Measurements from ENCODE around the gene CTDSPL. TPM values are rescaled to one million over a fixed set of nuclear protein-coding genes. Genes with fewer than 3 reads are reported as not detected.

CTDSPL gene
- total RNA-seq, 1 experiment from 2014 or later = 14.0 TPM

GRCh38 chr3:37968199-37968598 is 106.5 kb downstream of the CTDSPL start:
- BruUV-seq (replicated peaks) = no TSS peak
- intact Hi-C loops (cut with micrococcal nuclease; ENCODE audit: unreplicated experiment) = no loop called here

DNA sequence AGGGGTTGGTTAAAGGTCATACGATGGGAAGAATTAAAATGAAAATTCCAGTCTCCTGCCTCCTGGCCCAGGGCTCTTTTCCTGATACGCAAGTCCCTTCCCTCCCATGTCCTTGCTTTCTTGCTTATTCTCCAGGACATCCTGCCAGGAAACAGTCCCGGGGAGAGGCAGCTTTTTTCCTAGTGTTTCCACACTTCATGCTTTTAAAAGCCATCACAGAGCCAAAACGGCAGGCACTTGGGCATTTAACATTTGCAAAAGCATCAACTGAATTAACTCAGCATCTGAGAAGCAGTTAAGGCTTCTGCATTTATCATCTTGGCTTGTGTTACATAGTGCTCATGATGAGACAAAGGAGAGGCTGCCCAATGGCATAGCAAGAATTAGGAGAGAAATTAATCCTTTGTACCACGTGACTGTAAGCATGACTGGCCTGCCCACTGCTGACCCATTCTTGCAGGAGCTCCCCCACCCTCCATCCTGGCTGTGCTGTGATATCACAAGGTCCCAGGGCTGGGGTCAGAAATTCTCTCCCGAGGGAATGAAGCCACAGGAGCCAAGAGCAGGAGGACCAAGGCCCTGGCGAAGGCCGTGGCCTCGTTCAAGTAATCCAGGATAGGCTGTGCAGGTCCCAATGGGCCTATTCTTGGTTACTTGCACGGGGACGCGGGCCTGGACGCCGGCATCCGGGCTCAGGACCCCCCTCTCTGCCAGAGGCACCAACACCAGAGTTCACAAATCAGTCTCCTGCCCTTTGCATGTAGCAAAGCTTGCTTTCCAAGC is 107.3 kb downstream of the CTDSPL start:
- Histone ChIP-seq H3K36me3 (ENCODE audit: insufficient read depth, low read length, poor library complexity, severe bottlenecking) (no peaks in the 10 kb centered on the region), H3K4me3 (ENCODE audit: low read depth, low read length, poor library complexity, severe bottlenecking) (no peak overlapping the region), H3K9me3 (ENCODE audit: low read depth, low read length, poor library complexity, severe bottlenecking) (no peaks in the 10 kb centered on the region), H3K4me1 (ENCODE audit: insufficient read depth, low read length, poor library complexity, severe bottlenecking) (no peaks in the 10 kb centered on the region), H3K27me3 (replicated peaks; ENCODE audit: insufficient read depth, low read depth, low read length, poor library complexity) (no peaks in the 10 kb centered on the region), H3K27ac (ENCODE audit: low read depth, low read length, poor library complexity, severe bottlenecking) (no peak overlapping the region)
- intact Hi-C loops (cut with micrococcal nuclease; ENCODE audit: unreplicated experiment) = no loop called here
- TF ChIP-seq, protein P1, sequence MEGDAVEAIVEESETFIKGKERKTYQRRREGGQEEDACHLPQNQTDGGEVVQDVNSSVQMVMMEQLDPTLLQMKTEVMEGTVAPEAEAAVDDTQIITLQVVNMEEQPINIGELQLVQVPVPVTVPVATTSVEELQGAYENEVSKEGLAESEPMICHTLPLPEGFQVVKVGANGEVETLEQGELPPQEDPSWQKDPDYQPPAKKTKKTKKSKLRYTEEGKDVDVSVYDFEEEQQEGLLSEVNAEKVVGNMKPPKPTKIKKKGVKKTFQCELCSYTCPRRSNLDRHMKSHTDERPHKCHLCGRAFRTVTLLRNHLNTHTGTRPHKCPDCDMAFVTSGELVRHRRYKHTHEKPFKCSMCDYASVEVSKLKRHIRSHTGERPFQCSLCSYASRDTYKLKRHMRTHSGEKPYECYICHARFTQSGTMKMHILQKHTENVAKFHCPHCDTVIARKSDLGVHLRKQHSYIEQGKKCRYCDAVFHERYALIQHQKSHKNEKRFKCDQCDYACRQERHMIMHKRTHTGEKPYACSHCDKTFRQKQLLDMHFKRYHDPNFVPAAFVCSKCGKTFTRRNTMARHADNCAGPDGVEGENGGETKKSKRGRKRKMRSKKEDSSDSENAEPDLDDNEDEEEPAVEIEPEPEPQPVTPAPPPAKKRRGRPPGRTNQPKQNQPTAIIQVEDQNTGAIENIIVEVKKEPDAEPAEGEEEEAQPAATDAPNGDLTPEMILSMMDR (conservative IDR thresholded peaks at IDR 0.05; ENCODE audit: low read depth, low read length) = no peak
- TF ChIP-seq EZH2 (IDR thresholded peaks at IDR 0.05; ENCODE audit: borderline replicate concordance, low read depth, low read length, poor library complexity, severe bottlenecking) = no peak
- no peak for DNase-seq (ENCODE audit: low spot score)
- BruUV-seq (replicated peaks) = no TSS peak
- CTCF ChIA-PET = interaction anchor here (1.1 kb wide), 1 partner anchor 114 kb away, joined by 4 read pairs; no protein-coding TSS in a partner anchor
- POLR2A ChIA-PET (ENCODE audit: low non-redundant PET) = no interaction called here

More at GRCh38 chr3:37968199-37968598, 106.5 kb downstream of the CTDSPL start:
- Histone ChIP-seq H3K4me1 (ENCODE audit: insufficient read depth, low read length, poor library complexity, severe bottlenecking) (peaks cover 4% of the 10 kb centered on the region), H3K36me3 (ENCODE audit: insufficient read depth, low read length, poor library complexity, severe bottlenecking) (no peaks in the 10 kb centered on the region), H3K4me3 (ENCODE audit: low read depth, low read length, poor library complexity, severe bottlenecking) (no peak overlapping the region), H3K27me3 (replicated peaks; ENCODE audit: insufficient read depth, low read depth, low read length, poor library complexity) (no peaks in the 10 kb centered on the region), H3K27ac (ENCODE audit: low read depth, low read length, poor library complexity, severe bottlenecking) (no peak overlapping the region), H3K9me3 (ENCODE audit: low read depth, low read length, poor library complexity, severe bottlenecking) (no peaks in the 10 kb centered on the region)
- ChIA-PET POLR2A (ENCODE audit: low non-redundant PET) (no interaction called here), CTCF (interaction anchor here (1.3 to 1.8 kb wide), 2 partner anchors 26 to 113 kb away, joined by 3 to 14 read pairs; no protein-coding TSS in a partner anchor)
- no peak for DNase-seq (ENCODE audit: low spot score)
- TF ChIP-seq, protein P1 (conservative IDR thresholded peaks at IDR 0.05; ENCODE audit: low read depth, low read length) = no peak
- TF ChIP-seq EZH2 (IDR thresholded peaks at IDR 0.05; ENCODE audit: borderline replicate concordance, low read depth, low read length, poor library complexity, severe bottlenecking) = no peak

- no peak for DNase-seq (ENCODE audit: low spot score)
- no peaks in the 10 kb centered on the region for H3K36me3 ChIP-seq (ENCODE audit: insufficient read depth, low read length, poor library complexity, severe bottlenecking)
- no peaks in the 10 kb centered on the region for H3K27me3 ChIP-seq (replicated peaks; ENCODE audit: insufficient read depth, low read depth, low read length, poor library complexity)
- TF ChIP-seq, protein P1 (conservative IDR thresholded peaks at IDR 0.05; ENCODE audit: low read depth, low read length) = no peak
- no peak for TF ChIP-seq EZH2 (IDR thresholded peaks at IDR 0.05; ENCODE audit: borderline replicate concordance, low read depth, low read length, poor library complexity, severe bottlenecking)
- no TSS peak for BruUV-seq (replicated peaks)
- no peak overlapping the region for H3K27ac ChIP-seq (ENCODE audit: low read depth, low read length, poor library complexity, severe bottlenecking)
- H3K9me3 ChIP-seq (ENCODE audit: low read depth, low read length, poor library complexity, severe bottlenecking) = no peaks in the 10 kb centered on the region
- intact Hi-C loops (cut with micrococcal nuclease; ENCODE audit: unreplicated experiment) = no loop called here
- CTCF ChIA-PET = interaction anchor here (1.1 kb wide), 1 partner anchor 115 kb away, joined by 4 read pairs; no protein-coding TSS in a partner anchor
- POLR2A ChIA-PET (ENCODE audit: low non-redundant PET) = no interaction called here
- H3K4me3 ChIP-seq (ENCODE audit: low read depth, low read length, poor library complexity, severe bottlenecking) = no peak overlapping the region
- no peaks in the 10 kb centered on the region for H3K4me1 ChIP-seq (ENCODE audit: insufficient read depth, low read length, poor library complexity, severe bottlenecking)
These were observed 108.0 kb downstream of the CTDSPL start for GRCh38 chr3:37969596-37970100.

Data from A673 (cell line).